HepG2 (cell line): ENCODE results near the gene PLIN4. TPM values are rescaled to one million over a fixed set of nuclear protein-coding genes. Genes with fewer than 3 reads are reported as not detected.

Experiments used
- ATAC-seq: fragments of 200-7000 bp; cut with Tn5 transposase; 3 replicates; pipeline ENCODE4 v1.9.1; 2020; ENCODE audit warnings: mild to moderate bottlenecking, moderate library complexity
- BruUV-seq: library from RNA; stranded (reverse); fragments of 400-500 nt; replicated peaks from 2 replicates; lab custom pipeline; 2021; lab: Mats Ljungman, UMichigan
- CTCF ChIA-PET: fragments of 300-600 bp; formaldehyde crosslinking; extraction: SDS; loops from one replicate; lab custom pipeline; 2021; ENCODE audit warnings: low total read pairs, inconsistent platforms, low intra/inter-chr PET ratio; lab: Yijun Ruan, JAX
- POLR2A ChIA-PET: fragments of 350-600 bp; sonication (Branson Sonifier 250); formaldehyde crosslinking; loops from one replicate; lab custom pipeline; 2020; ENCODE audit warnings: antibody characterized with exemption, inconsistent platforms; lab: Yijun Ruan, JAX
- DNase-seq: peaks from one replicate; pipeline ENCODE4 v3.0.0-alpha.2; 2015; ENCODE audit warnings: low spot score
- FAIRE-seq: peaks from 3 replicates; lab custom pipeline; 2011; peaks lifted over from hg19 to GRCh38; lab: Jason Lieb, UNC
- H2AFZ ChIP-seq: one replicate; pipeline ENCODE4 v1.6.1; 2011; ENCODE audit warnings: low read length, inconsistent platforms
- H3K27ac ChIP-seq: fragments of 300-600 bp; 3 replicates; pipeline ENCODE4 v1.8.0; 2011; ENCODE audit warnings: mixed run types, mild to moderate bottlenecking, mixed read lengths, low read length, inconsistent platforms; ENCODE audit not compliant: insufficient read depth; ENCODE audit errors: extremely low read length
- H3K27me3 ChIP-seq, 2 experiments: fragments of 200-600 bp in 1 of 2; 2 replicates in 1 of 2; 3 replicates in 1 of 2; pipeline versions ENCODE4 v1.6.0 to v1.8.0; 2011; ENCODE audit warnings: low read length in 2 of 2, mild to moderate bottlenecking in 2 of 2, moderate library complexity in 2 of 2, inconsistent platforms in 1 of 2; ENCODE audit not compliant: insufficient read depth in 2 of 2, control insufficient read depth in 1 of 2
- H3K36me3 ChIP-seq, 2 experiments: fragments of 200-600 bp in 1 of 2; replicated peaks in 1 of 2; 2 replicates in 1 of 2; 3 replicates in 1 of 2; pipeline versions ENCODE4 v1.5.1 to v1.8.0; 2011; ENCODE audit warnings: low read length in 2 of 2, inconsistent platforms in 1 of 2; ENCODE audit not compliant: insufficient read depth in 2 of 2, control insufficient read depth in 1 of 2
- H3K4me1 ChIP-seq: 2 replicates; pipeline ENCODE4 v1.5.1; 2012; ENCODE audit warnings: low read length, inconsistent platforms; ENCODE audit not compliant: insufficient read depth
- H3K4me2 ChIP-seq: 2 replicates; pipeline ENCODE4 v1.6.0; 2011; ENCODE audit warnings: low read depth, low read length, inconsistent platforms
- H3K4me3 ChIP-seq, 3 experiments: fragments of 200-600 bp in 1 of 3; sonication (generic), shearing (Covaris generic) in 1 of 3; replicated peaks in 1 of 3; 2 replicates each; pipeline ENCODE4 v1.5.1; 2011 to 2016; ENCODE audit warnings: low read length in 3 of 3, inconsistent platforms in 2 of 3, low read depth in 2 of 3, mild to moderate bottlenecking in 2 of 3, control low read depth in 1 of 3, mixed read lengths in 1 of 3; ENCODE audit not compliant: insufficient read depth in 1 of 3
- H3K79me2 ChIP-seq: one replicate; pipeline ENCODE4 v1.6.1; 2011; ENCODE audit warnings: low read length, inconsistent platforms; ENCODE audit not compliant: insufficient read depth
- H3K9ac ChIP-seq: 2 replicates; pipeline ENCODE4 v1.6.0; 2011; ENCODE audit warnings: mild to moderate bottlenecking, low read depth, low read length, inconsistent platforms; ENCODE audit not compliant: insufficient read depth
- H3K9me3 ChIP-seq: 2 replicates; pipeline ENCODE4 v1.5.1; 2012; ENCODE audit warnings: mild to moderate bottlenecking, low read length
- H4K20me1 ChIP-seq: 2 replicates; pipeline ENCODE4 v1.6.0; 2011; ENCODE audit warnings: inconsistent platforms, mild to moderate bottlenecking, low read length, moderate library complexity; ENCODE audit not compliant: insufficient read depth
- FOXC1 ChIP-seq: sonication (generic); formaldehyde crosslinking; IDR thresholded peaks from 2 replicates; pipeline ENCODE4 v1.8.0; 2022; ENCODE audit warnings: mild to moderate bottlenecking, missing genetic modification reagents, borderline replicate concordance
- MAFG ChIP-seq: sonication (generic); formaldehyde crosslinking; IDR thresholded peaks from 2 replicates; pipeline ENCODE4 v1.5.1; 2020; ENCODE audit warnings: mild to moderate bottlenecking, missing genetic modification reagents
- MYC ChIP-seq: sonication (generic); formaldehyde crosslinking; IDR thresholded peaks from 2 replicates; pipeline ENCODE4 v1.9.0; 2021; ENCODE audit warnings: missing genetic modification reagents, borderline replicate concordance
- SNAI1 ChIP-seq: sonication (generic); formaldehyde crosslinking; IDR thresholded peaks from 2 replicates; pipeline ENCODE4 v1.5.0; 2020; ENCODE audit warnings: mild to moderate bottlenecking, missing genetic modification reagents, borderline replicate concordance
- SYNCRIP ChIP-seq: fragments of 200-400 bp; formaldehyde crosslinking; IDR thresholded peaks from 2 replicates; pipeline ENCODE4 v1.6.1; 2018; ENCODE audit warnings: mild to moderate bottlenecking, low read depth, low read length; ENCODE audit not compliant: insufficient read depth
- ZMAT3 ChIP-seq: sonication (generic); formaldehyde crosslinking; conservative IDR thresholded peaks from 2 replicates; pipeline ENCODE4 v1.7.0; 2021; ENCODE audit warnings: missing genetic modification reagents
- in situ Hi-C: cut with HindIII; loops from 2 replicates; pipeline ENCODE4 v1.10.0; 2017; ENCODE audit warnings: low pct_unique_long_range_greater_than_20kb; ENCODE audit not compliant: extremely low pct_ligation_motif_present
- intact Hi-C: fragments of 100-400 bp; cut with micrococcal nuclease; formaldehyde crosslinking; loops from one replicate; pipeline ENCODE4 v1.10.0; 2022; ENCODE audit not compliant: unreplicated experiment
- polyA plus RNA-seq, 8 experiments: library from polyadenylated mRNA; depleted of rRNA in 3 of 8; stranded (reverse) in 7 of 8; unstranded in 1 of 8; fragments of >200 nt; fragmentation: Illumina TruSeq in 4 of 8; extraction: Trizol in 4 of 8; gene quantifications; 2 replicates each; pipeline versions ENCODE4 v1.2.1 to v1.2.3, GENCODE V29; 2011 to 2016; ENCODE audit warnings: low read depth in 4 of 8, missing spikeins in 1 of 8, mixed read lengths in 1 of 8; ENCODE audit not compliant: insufficient read depth in 1 of 8
- total RNA-seq, 5 experiments: library from RNA; depleted of rRNA; stranded (reverse); fragments of >200 nt; fragmentation: Illumina TruSeq; extraction: Trizol; gene quantifications; 2 replicates each; pipeline ENCODE4 v1.2.3, GENCODE V29; 2016; ENCODE audit warnings: low read depth in 1 of 5
- TF ChIP-seq, protein P1 (sequence below): sonication (generic); formaldehyde crosslinking; IDR thresholded peaks from 2 replicates; pipeline ENCODE4 v1.4.0; 2020; ENCODE audit warnings: mild to moderate bottlenecking, missing genetic modification reagents
- TF ChIP-seq, protein P2 (sequence below): sonication (generic); formaldehyde crosslinking; IDR thresholded peaks from 2 replicates; pipeline ENCODE4 v1.4.0; 2020; ENCODE audit warnings: mild to moderate bottlenecking, missing genetic modification reagents, borderline replicate concordance
- TF ChIP-seq, protein P3 (sequence below): sonication (generic); formaldehyde crosslinking; IDR thresholded peaks from 2 replicates; pipeline ENCODE4 v1.4.0; 2020; ENCODE audit warnings: missing genetic modification reagents, borderline replicate concordance

The PLIN4 gene
- total and polyA plus RNA-seq, 2 of the 13 experiments (the other 11 are each of a cell fraction or from before 2014, with no cell fraction given): 1.1 to 1.3 TPM

DNA sequence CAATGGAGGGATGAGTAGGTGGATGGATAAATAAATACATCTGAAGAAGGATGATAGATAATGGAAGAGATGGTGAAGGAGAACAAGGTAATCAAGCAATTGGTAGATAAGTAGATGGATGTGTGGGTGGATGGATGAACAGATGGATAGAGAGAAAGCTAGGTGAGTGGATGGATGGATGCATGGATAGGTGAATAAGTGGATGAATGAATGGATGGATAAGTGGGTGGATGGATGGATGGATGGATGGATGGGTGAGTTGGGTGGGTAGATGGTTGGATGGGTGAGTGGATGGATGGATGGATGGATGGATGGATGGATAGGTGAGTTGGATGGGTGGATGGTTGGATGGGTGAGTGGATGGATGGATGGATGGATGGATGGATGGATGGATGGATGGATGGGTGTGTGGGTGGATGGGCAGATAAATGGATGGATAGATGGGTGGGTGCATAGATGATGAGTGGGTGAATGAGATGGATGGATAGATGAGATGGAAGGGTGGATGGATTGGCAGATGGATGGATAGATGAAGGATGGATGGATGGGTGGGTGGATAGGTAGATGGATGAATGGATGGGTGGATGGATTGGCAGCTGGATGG, 34.9 kb upstream of the PLIN4 start:
- intact Hi-C loops: no loop called here
- CTCF ChIA-PET: no interaction called here
- H3K36me3 ChIP-seq: peaks cover 50 to 80% of the 10 kb centered on the region in 2 experiments
- H2AFZ ChIP-seq: no peak overlapping the region
- in situ Hi-C loops: no loop called here
- no peaks in the 10 kb centered on the region for H3K4me1 ChIP-seq
- no peak overlapping the region for H3K4me2 ChIP-seq
- H3K27me3 ChIP-seq: no peaks in the 10 kb centered on the region
- BruUV-seq: TSS peak; percentile 68
- ATAC-seq (no peak), FAIRE-seq (no peak), DNase-seq (no peak)
- POLR2A ChIA-PET: no interaction called here
- no peak overlapping the region for H3K9ac ChIP-seq
- peaks cover 6% of the 10 kb centered on the region; the same call in 1 of the 2 replicates for H4K20me1 ChIP-seq
- no peak overlapping the region for H3K27ac ChIP-seq
- H3K9me3 ChIP-seq: no peaks in the 10 kb centered on the region
- no peaks in the 10 kb centered on the region for H3K79me2 ChIP-seq
- no peak overlapping the region for H3K4me3 ChIP-seq
- TF ChIP-seq, protein P1, sequence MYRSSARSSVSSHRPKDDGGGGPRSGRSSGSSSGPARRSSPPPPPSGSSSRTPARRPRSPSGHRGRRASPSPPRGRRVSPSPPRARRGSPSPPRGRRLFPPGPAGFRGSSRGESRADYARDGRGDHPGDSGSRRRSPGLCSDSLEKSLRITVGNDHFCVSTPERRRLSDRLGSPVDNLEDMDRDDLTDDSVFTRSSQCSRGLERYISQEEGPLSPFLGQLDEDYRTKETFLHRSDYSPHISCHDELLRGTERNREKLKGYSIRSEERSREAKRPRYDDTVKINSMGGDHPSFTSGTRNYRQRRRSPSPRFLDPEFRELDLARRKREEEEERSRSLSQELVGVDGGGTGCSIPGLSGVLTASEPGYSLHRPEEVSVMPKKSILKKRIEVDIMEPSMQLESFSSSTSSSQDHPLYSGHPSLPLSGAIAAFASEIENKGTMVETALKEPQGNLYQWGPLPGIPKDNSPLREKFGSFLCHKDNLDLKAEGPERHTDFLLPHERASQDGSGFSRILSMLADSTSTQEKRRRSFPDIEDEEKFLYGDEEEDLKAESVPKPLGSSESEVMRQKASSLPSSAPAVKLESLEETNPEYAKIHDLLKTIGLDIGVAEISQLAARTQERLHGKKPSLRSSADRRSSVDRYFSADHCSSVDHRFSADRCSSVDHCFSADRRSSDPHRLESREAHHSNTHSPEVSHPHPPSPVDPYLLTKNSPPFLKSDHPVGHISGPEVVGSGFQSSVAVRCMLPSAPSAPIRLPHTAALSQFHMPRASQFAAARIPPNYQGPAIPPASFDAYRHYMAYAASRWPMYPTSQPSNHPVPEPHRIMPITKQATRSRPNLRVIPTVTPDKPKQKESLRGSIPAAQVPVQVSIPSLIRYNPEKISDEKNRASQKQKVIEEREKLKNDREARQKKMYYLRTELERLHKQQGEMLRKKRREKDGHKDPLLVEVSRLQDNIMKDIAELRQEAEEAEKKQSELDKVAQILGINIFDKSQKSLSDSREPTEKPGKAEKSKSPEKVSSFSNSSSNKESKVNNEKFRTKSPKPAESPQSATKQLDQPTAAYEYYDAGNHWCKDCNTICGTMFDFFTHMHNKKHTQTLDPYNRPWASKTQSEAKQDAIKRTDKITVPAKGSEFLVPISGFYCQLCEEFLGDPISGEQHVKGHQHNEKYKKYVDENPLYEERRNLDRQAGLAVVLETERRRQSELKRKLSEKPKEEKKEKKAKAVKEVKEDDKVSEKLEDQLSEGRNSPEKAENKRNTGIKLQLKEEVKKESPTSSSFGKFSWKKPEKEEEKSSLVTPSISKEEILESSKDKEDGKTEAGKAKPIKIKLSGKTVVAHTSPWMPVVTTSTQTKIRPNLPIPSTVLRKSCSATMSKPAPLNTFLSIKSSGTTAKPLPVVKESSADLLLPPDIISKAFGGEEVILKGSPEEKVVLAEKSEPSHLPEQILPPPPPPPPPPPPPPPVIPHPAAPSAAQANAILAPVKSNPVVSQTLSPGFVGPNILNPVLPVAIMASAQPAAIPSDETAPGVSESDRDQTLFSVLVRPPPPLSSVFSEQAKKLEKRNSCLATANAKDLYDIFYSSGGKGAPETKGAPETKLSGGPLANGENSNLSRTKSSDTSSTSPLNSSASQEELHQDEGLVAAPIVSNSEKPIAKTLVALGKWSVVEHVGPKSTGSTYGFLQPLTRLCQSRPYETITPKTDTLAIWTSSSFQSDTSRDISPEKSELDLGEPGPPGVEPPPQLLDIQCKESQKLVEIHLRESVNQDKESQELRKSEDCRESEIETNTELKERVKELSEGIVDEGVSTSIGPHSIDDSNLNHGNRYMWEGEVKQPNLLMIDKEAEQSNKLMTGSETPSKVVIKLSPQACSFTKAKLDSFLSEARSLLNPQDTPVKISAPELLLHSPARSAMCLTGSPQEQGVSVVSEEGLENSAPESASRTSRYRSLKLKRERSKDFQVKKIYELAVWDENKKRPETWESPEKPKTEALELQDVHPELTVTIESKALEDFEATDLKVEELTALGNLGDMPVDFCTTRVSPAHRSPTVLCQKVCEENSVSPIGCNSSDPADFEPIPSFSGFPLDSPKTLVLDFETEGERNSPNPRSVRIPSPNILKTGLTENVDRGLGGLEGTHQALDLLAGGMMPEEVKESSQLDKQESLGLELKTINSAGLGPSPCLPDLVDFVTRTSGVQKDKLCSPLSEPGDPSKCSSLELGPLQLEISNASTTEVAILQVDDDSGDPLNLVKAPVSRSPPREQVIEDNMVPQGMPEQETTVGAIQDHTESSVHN (CRISPR knock-in tag): no peak
- TF ChIP-seq, protein P2, sequence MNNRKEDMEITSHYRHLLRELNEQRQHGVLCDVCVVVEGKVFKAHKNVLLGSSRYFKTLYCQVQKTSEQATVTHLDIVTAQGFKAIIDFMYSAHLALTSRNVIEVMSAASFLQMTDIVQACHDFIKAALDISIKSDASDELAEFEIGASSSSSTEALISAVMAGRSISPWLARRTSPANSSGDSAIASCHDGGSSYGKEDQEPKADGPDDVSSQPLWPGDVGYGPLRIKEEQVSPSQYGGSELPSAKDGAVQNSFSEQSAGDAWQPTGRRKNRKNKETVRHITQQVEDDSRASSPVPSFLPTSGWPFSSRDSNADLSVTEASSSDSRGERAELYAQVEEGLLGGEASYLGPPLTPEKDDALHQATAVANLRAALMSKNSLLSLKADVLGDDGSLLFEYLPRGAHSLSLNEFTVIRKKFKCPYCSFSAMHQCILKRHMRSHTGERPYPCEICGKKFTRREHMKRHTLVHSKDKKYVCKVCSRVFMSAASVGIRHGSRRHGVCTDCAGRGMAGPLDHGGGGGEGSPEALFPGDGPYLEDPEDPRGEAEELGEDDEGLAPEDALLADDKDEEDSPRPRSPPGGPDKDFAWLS (CRISPR knock-in tag): no peak
- TF ChIP-seq SYNCRIP (no peak), FOXC1 (CRISPR knock-in tag) (no peak), MYC (no peak), MAFG (no peak), ZMAT3 (CRISPR knock-in tag) (no peak), SNAI1 (no peak)
- TF ChIP-seq, protein P3, sequence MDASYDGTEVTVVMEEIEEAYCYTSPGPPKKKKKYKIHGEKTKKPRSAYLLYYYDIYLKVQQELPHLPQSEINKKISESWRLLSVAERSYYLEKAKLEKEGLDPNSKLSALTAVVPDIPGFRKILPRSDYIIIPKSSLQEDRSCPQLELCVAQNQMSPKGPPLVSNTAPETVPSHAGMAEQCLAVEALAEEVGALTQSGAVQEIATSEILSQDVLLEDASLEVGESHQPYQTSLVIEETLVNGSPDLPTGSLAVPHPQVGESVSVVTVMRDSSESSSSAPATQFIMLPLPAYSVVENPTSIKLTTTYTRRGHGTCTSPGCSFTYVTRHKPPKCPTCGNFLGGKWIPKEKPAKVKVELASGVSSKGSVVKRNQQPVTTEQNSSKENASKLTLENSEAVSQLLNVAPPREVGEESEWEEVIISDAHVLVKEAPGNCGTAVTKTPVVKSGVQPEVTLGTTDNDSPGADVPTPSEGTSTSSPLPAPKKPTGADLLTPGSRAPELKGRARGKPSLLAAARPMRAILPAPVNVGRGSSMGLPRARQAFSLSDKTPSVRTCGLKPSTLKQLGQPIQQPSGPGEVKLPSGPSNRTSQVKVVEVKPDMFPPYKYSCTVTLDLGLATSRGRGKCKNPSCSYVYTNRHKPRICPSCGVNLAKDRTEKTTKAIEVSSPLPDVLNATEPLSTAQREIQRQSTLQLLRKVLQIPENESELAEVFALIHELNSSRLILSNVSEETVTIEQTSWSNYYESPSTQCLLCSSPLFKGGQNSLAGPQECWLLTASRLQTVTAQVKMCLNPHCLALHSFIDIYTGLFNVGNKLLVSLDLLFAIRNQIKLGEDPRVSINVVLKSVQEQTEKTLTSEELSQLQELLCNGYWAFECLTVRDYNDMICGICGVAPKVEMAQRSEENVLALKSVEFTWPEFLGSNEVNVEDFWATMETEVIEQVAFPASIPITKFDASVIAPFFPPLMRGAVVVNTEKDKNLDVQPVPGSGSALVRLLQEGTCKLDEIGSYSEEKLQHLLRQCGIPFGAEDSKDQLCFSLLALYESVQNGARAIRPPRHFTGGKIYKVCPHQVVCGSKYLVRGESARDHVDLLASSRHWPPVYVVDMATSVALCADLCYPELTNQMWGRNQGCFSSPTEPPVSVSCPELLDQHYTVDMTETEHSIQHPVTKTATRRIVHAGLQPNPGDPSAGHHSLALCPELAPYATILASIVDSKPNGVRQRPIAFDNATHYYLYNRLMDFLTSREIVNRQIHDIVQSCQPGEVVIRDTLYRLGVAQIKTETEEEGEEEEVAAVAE (CRISPR knock-in tag): no peak
